ENCODE measurements around the gene SNPH.

SNPH gene

GRCh38 chr20:1287787-1288569 lies 21.9 kb downstream of the SNPH start:
- no peak for DNase-seq

GRCh38 chr20:1291191-1291741 lies 25.2 kb downstream of the SNPH start:
- peak; percentile 17 for DNase-seq

- DNase-seq, result no peak
Measured at GRCh38 chr20:1292620-1293019, 26.5 kb downstream of the SNPH start.

- no peak for DNase-seq
Measured at GRCh38 chr20:1293641-1294379, 27.7 kb downstream of the SNPH start.

GRCh38 chr20:1294497-1294896 lies 28.4 kb downstream of the SNPH start:
- DNase-seq, result no peak

- DNase-seq, result no peak
Measured at GRCh38 chr20:1295276-1295930, 29.3 kb downstream of the SNPH start.

- DNase-seq, result no peak
Measured at GRCh38 chr20:1296117-1296610, 30.1 kb downstream of the SNPH start.

GRCh38 chr20:1296922-1297321 lies 30.8 kb downstream of the SNPH start:
- DNase-seq, result no peak

GRCh38 chr20:1297486-1297885 lies 31.4 kb downstream of the SNPH start:
- no peak for DNase-seq

GRCh38 chr20:1298166-1298565 lies 32.1 kb downstream of the SNPH start:
- no peak for DNase-seq

GRCh38 chr20:1298888-1299511 lies 32.9 kb downstream of the SNPH start:
- DNase-seq, result no peak

- peak; percentile 49 for DNase-seq
Measured at GRCh38 chr20:1299522-1299921, 33.4 kb downstream of the SNPH start.

- DNase-seq, result no peak
Measured at GRCh38 chr20:1300083-1300840, 34.2 kb downstream of the SNPH start.

GRCh38 chr20:1301031-1301529 lies 35.0 kb downstream of the SNPH start:
- no peak for DNase-seq

- no peak for DNase-seq
Measured at GRCh38 chr20:1302685-1303541, 36.8 kb downstream of the SNPH start.

GRCh38 chr20:1304710-1305515 lies 38.8 kb downstream of the SNPH start:
- no peak for DNase-seq

GRCh38 chr20:1305712-1306111 lies 39.6 kb downstream of the SNPH start:
- DNase-seq, result no peak

- DNase-seq, result no peak
Measured at GRCh38 chr20:1306316-1307135, 40.4 kb downstream of the SNPH start.

- DNase-seq, result no peak
Measured at GRCh38 chr20:1307171-1307570, 41.1 kb downstream of the SNPH start.
